Colonic mucosa (tissue), 4 donors: ENCODE measurements around the gene SERP2. TPM values are rescaled to one million over a fixed set of nuclear protein-coding genes. Genes with fewer than 3 reads are reported as not detected.

Experiments
- DNase-seq: peaks from one replicate; pipeline ENCODE4 v3.0.0-alpha.2; 2020
- H3K27ac ChIP-seq: fragments of 200-600 bp; one replicate; pipeline ENCODE4 v1.8.0; 2021
- H3K27me3 ChIP-seq: fragments of 200-600 bp; one replicate; pipeline ENCODE4 v1.8.0; 2021
- H3K36me3 ChIP-seq: fragments of 200-600 bp; one replicate; pipeline ENCODE4 v1.8.0; 2021
- H3K4me1 ChIP-seq: fragments of 200-600 bp; one replicate; pipeline ENCODE4 v1.8.0; 2021; ENCODE audit warnings: mild to moderate bottlenecking
- H3K4me3 ChIP-seq: fragments of 200-600 bp; one replicate; pipeline ENCODE4 v1.8.0; 2021
- H3K9ac ChIP-seq, 2 donors: one replicate each; pipeline ENCODE4 v1.7.0; 2013; ENCODE audit warnings: control low read depth in 2 of 2, low read depth in 2 of 2, low read length in 2 of 2
- H3K9me3 ChIP-seq: fragments of 200-600 bp; one replicate; pipeline ENCODE4 v1.8.0; 2021
- intact Hi-C: fragments of 100-400 bp; cut with DNase I; formaldehyde crosslinking; loops from one replicate; pipeline ENCODE4 v1.14.1; 2022
- total RNA-seq, 2 donors: library from RNA; stranded (reverse); fragmentation: NEBNext Ultra II Directional in 1 of 2; extraction: Animal tissue kit (Norgen Biotek cat#: 25700) in 1 of 2; gene quantifications; one replicate each; pipeline ENCODE4 v1.2.1, GENCODE V29; 2021
- TF ChIP-seq, protein P1 (sequence below): fragments of 200-600 bp; IDR thresholded peaks from one replicate; pipeline ENCODE4 v1.8.0; 2022; ENCODE audit warnings: antibody characterized with exemption, mild to moderate bottlenecking
- donor health status: healthy.
- donor health status: DM: no; HTN: no; CAD: no.
- donor health status: DM: no; HTN: no; CAD: no.

SERP2 gene
- total RNA-seq, 2 donors from 2014 or later = 1.6 to 2.7 TPM

DNA sequence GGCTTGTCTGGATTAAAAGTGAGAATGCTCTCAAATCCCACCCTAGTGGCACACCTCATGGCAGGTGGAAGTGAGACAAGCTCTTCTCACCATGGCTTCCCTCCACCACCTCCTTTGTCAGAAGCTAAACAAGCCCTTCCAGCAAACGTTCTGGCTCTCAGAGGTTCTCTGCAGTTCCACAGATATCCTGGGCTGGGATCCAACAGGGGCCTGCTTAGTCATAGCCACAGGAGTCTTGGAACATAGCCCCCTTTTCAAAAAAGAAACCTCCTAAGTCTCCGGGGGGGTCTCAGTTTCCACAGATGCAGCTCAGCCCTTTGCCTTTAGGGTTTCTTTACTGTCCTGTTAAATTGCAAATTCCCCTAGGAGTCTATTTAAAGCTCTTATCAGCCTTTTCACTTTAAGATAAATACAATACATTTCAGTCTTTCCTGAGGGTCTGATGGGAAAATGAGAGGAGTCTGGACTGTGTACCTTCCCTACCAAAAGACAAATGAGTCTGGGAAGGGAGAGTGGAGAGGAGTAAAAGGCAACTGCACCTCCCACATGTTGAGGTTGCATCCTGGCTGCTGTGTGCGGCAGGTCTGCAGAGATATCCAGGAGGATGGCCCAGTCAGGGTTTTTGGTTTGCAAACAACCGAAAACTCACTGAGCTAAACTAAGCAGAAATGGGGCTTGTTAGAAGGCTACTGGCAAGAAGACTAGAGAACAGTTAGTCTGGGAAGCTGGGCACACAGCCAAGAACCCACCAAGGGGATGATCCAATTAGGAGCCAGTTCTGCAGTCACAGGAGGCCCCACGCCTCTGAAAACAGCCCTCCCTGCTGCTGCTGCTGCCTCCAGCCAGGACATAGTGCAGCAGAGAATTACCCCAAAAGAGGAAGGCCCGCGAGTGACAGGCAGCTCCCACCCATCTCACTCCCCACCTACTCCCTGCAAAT is 41.4 kb upstream of the SERP2 start:
- H3K9ac ChIP-seq = peak overlapping the region in 1 of 2 donors; percentile 4
- no peaks in the 10 kb centered on the region for H3K9me3 ChIP-seq
- H3K27me3 ChIP-seq = no peaks in the 10 kb centered on the region
- DNase-seq = no peak
- no peak overlapping the region for H3K4me3 ChIP-seq
- intact Hi-C loops = no loop called here
- TF ChIP-seq, protein P1, sequence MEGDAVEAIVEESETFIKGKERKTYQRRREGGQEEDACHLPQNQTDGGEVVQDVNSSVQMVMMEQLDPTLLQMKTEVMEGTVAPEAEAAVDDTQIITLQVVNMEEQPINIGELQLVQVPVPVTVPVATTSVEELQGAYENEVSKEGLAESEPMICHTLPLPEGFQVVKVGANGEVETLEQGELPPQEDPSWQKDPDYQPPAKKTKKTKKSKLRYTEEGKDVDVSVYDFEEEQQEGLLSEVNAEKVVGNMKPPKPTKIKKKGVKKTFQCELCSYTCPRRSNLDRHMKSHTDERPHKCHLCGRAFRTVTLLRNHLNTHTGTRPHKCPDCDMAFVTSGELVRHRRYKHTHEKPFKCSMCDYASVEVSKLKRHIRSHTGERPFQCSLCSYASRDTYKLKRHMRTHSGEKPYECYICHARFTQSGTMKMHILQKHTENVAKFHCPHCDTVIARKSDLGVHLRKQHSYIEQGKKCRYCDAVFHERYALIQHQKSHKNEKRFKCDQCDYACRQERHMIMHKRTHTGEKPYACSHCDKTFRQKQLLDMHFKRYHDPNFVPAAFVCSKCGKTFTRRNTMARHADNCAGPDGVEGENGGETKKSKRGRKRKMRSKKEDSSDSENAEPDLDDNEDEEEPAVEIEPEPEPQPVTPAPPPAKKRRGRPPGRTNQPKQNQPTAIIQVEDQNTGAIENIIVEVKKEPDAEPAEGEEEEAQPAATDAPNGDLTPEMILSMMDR = no peak
- H3K4me1 ChIP-seq = no peaks in the 10 kb centered on the region
- no peak overlapping the region for H3K27ac ChIP-seq
- H3K36me3 ChIP-seq = no peaks in the 10 kb centered on the region

DNA sequence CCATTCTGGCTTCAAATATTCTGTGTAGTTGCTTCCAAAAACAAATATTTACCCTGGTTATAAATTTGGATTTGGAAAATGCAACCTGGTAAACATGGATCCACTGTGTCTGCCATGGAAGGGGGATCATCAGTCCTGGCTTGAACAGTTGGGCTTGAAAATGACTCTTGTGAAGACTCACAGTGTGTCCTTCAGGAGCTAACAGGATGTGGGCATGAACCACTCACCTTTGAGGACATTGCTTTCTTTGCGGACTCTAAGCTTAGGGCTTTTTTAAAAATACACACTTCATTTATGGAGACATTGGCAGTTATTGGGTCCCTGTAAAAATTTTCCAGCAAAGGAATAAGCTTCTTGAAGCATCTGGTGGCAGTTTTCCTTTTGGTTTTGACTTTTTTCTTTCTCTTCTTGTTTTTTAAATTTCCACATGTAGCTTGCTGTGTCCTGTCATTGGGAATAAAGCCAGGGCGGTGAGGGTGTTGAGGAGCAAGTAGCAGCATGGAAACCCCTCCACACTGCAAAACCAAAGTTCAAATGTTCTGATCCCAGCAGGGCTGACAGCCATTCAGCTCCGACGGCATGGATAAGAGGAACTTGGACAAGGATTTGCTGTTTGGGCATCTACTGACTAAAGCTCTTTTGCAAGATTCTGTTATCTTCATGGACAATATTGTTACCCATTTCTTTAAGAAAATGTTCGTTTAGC is 39.5 kb upstream of the SERP2 start:
- Histone ChIP-seq H3K4me3 (no peak overlapping the region), H3K27ac (no peak overlapping the region), H3K36me3 (no peaks in the 10 kb centered on the region), H3K9me3 (no peaks in the 10 kb centered on the region), H3K4me1 (no peaks in the 10 kb centered on the region), H3K27me3 (no peaks in the 10 kb centered on the region), H3K9ac (no peak overlapping the region)
- intact Hi-C loops = no loop called here
- DNase-seq = no peak
- TF ChIP-seq, protein P1 = no peak

DNA sequence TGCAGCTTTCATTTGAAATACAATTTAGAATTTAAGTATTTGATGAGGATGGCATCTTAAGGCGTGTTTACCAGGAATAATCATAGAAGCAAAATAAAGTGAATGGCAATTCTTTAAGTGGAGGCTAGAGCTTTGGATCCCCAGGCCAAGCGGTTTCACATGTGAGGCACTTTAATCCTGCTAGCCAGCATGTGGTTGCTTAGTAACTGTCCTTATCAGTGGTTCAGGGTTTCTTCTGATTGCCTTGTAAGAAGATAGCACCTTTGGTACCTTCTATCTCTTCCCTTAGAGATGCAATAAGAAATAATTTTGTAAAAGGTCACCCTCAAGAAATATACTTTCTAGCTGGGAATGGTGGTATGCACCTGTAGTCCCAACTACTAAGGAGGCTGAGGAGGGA is 38.9 kb upstream of the SERP2 start:
- TF ChIP-seq, protein P1 = no peak
- Histone ChIP-seq H3K27me3 (no peaks in the 10 kb centered on the region), H3K4me3 (no peak overlapping the region), H3K9me3 (no peaks in the 10 kb centered on the region), H3K9ac (no peak overlapping the region), H3K27ac (no peak overlapping the region), H3K36me3 (no peaks in the 10 kb centered on the region), H3K4me1 (no peaks in the 10 kb centered on the region)
- DNase-seq = no peak
- intact Hi-C loops = no loop called here

DNA sequence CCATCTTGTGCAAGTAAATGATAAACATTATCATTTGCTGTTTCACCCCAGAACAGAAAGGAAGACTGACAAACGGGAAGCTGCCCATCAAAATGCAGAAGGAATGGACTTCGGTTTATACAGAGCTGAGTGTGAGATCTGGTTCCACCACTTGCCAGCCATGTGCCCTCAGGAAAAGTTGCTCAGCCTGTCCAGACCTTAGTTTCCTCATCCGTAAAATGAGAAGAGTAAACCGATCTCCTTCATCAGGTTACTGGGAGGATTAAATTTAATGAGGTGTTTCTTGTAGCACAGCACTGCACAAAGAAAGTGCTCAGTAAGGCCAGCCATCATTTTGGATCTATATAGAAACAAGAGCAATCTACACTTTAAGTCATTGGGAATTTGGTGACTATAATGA is 36.7 kb upstream of the SERP2 start:
- Histone ChIP-seq H3K4me3 (no peak overlapping the region), H3K4me1 (no peaks in the 10 kb centered on the region), H3K27ac (no peak overlapping the region), H3K9ac (no peak overlapping the region), H3K27me3 (no peaks in the 10 kb centered on the region), H3K36me3 (no peaks in the 10 kb centered on the region), H3K9me3 (no peaks in the 10 kb centered on the region)
- TF ChIP-seq, protein P1 = no peak
- no peak for DNase-seq
- intact Hi-C loops = no loop called here

DNA sequence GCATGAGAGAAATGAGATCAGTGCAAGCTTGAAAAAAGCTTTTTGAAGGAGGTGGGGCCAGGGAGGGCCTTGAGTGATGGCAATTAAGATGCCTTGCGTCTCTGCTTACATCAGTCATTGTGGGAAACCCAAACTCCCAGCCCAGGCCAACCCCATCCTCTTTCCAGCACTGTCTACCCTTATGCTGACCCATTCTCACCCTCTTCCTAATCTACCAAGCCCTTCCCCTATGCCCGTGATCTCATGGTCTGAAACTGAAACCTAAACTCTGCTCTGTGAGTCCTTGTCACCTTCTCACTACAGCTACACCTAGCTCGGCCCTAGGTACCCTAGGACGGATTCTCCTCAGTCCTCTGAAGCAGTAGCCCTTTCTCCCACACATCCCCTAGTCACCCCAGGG is 36.0 kb upstream of the SERP2 start:
- H3K4me1 ChIP-seq = no peaks in the 10 kb centered on the region
- no peak overlapping the region for H3K4me3 ChIP-seq
- no peak for DNase-seq
- no peaks in the 10 kb centered on the region for H3K9me3 ChIP-seq
- TF ChIP-seq, protein P1 = no peak
- H3K36me3 ChIP-seq = no peaks in the 10 kb centered on the region
- H3K27ac ChIP-seq = no peak overlapping the region
- intact Hi-C loops = no loop called here
- H3K27me3 ChIP-seq = no peaks in the 10 kb centered on the region
- H3K9ac ChIP-seq = no peak overlapping the region
